H1 (cell line): ENCODE results near the gene TRAK1. TPM values are rescaled to one million over a fixed set of nuclear protein-coding genes. Genes with fewer than 3 reads are reported as not detected.

Source experiments
- CTCF ChIA-PET: fragments of 300-600 bp; sonication (Branson Sonifier 250); formaldehyde crosslinking; loops from one replicate; lab custom pipeline; 2021; ENCODE audit not compliant: partially characterized antibody; lab: Charles Lee
- POLR2A ChIA-PET: fragments of 300-600 bp; sonication (Branson Sonifier 250); formaldehyde crosslinking; loops from one replicate; lab custom pipeline; 2021; ENCODE audit warnings: inconsistent platforms; ENCODE audit not compliant: partially characterized antibody; lab: Charles Lee
- DNase-seq, 2 experiments: peaks; one replicate each; pipeline versions ENCODE4 v3.0.0 to v3.0.0-alpha.2; 2010 to 2022; ENCODE audit warnings: low spot score in 2 of 2, low read depth in 1 of 2, mixed read lengths in 1 of 2
- FAIRE-seq: peaks from 2 replicates; lab custom pipeline; 2011; peaks lifted over from hg19 to GRCh38; lab: Jason Lieb, UNC
- H2AFZ ChIP-seq: 2 replicates; pipeline ENCODE4 v1.8.1; 2012; ENCODE audit warnings: low read length, inconsistent platforms
- H2AK5ac ChIP-seq: 2 replicates; pipeline ENCODE4 v1.6.1; 2013; ENCODE audit warnings: low read depth, low read length
- H2BK120ac ChIP-seq: replicated peaks from 2 replicates; pipeline ENCODE3; 2013; ENCODE audit warnings: low read depth, low read length, inconsistent platforms
- H2BK12ac ChIP-seq: 2 replicates; pipeline ENCODE4 v1.6.1; 2013; ENCODE audit warnings: low read depth, low read length
- H2BK15ac ChIP-seq: 2 replicates; pipeline ENCODE4 v1.6.1; 2013; ENCODE audit warnings: low read length
- H2BK20ac ChIP-seq: 2 replicates; pipeline ENCODE4 v1.6.1; 2013; ENCODE audit warnings: low read length
- H2BK5ac ChIP-seq: 2 replicates; pipeline ENCODE4 v1.6.1; 2013; ENCODE audit warnings: low read depth, low read length
- H3K14ac ChIP-seq: 2 replicates; pipeline ENCODE4 v1.6.1; 2013; ENCODE audit warnings: inconsistent platforms; ENCODE audit not compliant: insufficient read length
- H3K18ac ChIP-seq: 2 replicates; pipeline ENCODE4 v1.6.1; 2013; ENCODE audit warnings: low read length; ENCODE audit errors: extremely low read depth
- H3K23ac ChIP-seq: 2 replicates; pipeline ENCODE4 v1.6.1; 2013; ENCODE audit warnings: inconsistent platforms; ENCODE audit not compliant: insufficient read length
- H3K23me2 ChIP-seq: 2 replicates; pipeline ENCODE4 v1.6.1; 2013; ENCODE audit warnings: low read depth, low read length
- H3K27ac ChIP-seq: 2 replicates; pipeline ENCODE4 v1.6.1; 2011; ENCODE audit warnings: low read depth, low read length, inconsistent platforms
- H3K27me3 ChIP-seq, 4 experiments: replicated peaks in 1 of 4; 1 replicate in 1 of 4; 2 replicates in 3 of 4; pipeline versions ENCODE4 v1.6.1 to v1.8.1; 2011 to 2013; ENCODE audit warnings: low read length in 3 of 4, mild to moderate bottlenecking in 3 of 4, inconsistent platforms in 2 of 4, mixed read lengths in 2 of 4, moderate library complexity in 1 of 4; ENCODE audit not compliant: control insufficient read depth in 3 of 4, insufficient read depth in 3 of 4; ENCODE audit errors: extremely low read depth in 1 of 4
- H3K36me3 ChIP-seq, 4 experiments: 2 replicates each; pipeline versions ENCODE4 v1.6.1 to v1.8.1; 2011 to 2013; ENCODE audit warnings: mild to moderate bottlenecking in 4 of 4, low read length in 3 of 4, moderate library complexity in 2 of 4, control low read depth in 1 of 4, inconsistent platforms in 1 of 4; ENCODE audit not compliant: insufficient read depth in 4 of 4, control insufficient read depth in 2 of 4
- H3K4ac ChIP-seq: replicated peaks from 2 replicates; pipeline ENCODE3; 2013; ENCODE audit warnings: low read length, low read depth, mixed read lengths, inconsistent platforms; ENCODE audit not compliant: insufficient read length
- H3K4me1 ChIP-seq, 4 experiments: replicated peaks in 1 of 4; 1 replicate in 1 of 4; 2 replicates in 3 of 4; pipeline versions ENCODE4 v1.6.1 to v1.8.1; 2011 to 2013; ENCODE audit warnings: low read length in 3 of 4, inconsistent platforms in 2 of 4, mixed read lengths in 1 of 4; ENCODE audit not compliant: insufficient read depth in 4 of 4, control insufficient read depth in 3 of 4
- H3K4me2 ChIP-seq, 2 experiments: 2 replicates each; pipeline versions ENCODE4 v1.6.1 to v1.8.1; 2011 to 2013; ENCODE audit warnings: low read depth in 2 of 2, low read length in 2 of 2, control low read depth in 1 of 2, inconsistent platforms in 1 of 2, mild to moderate bottlenecking in 1 of 2; ENCODE audit not compliant: insufficient read depth in 1 of 2
- H3K4me3 ChIP-seq, 4 experiments: fragments of 200-600, 300-600 bp in 1 of 4; sonication (generic), shearing (Covaris generic), sonication (Bioruptor Twin) in 1 of 4; 2 replicates each; pipeline versions ENCODE4 v1.5.1 to v1.8.1; 2011 to 2016; ENCODE audit warnings: low read length in 4 of 4, low read depth in 3 of 4, control low read depth in 2 of 4, inconsistent platforms in 2 of 4, mild to moderate bottlenecking in 2 of 4, mixed read lengths in 1 of 4, moderate library complexity in 1 of 4; ENCODE audit not compliant: insufficient read depth in 2 of 4; ENCODE audit errors: extremely low read depth in 1 of 4
- H3K56ac ChIP-seq: replicated peaks from 2 replicates; pipeline ENCODE3; 2013; ENCODE audit warnings: low read depth, mild to moderate bottlenecking, mixed read lengths, low read length, inconsistent platforms; ENCODE audit not compliant: insufficient read length
- H3K79me1 ChIP-seq: 2 replicates; pipeline ENCODE4 v1.6.1; 2013; ENCODE audit warnings: low read depth, low read length, control low read depth
- H3K79me2 ChIP-seq, 2 experiments: 2 replicates each; pipeline versions ENCODE4 v1.6.1 to v1.8.1; 2012 to 2013; ENCODE audit warnings: low read length in 2 of 2, mild to moderate bottlenecking in 2 of 2, inconsistent platforms in 1 of 2; ENCODE audit not compliant: insufficient read depth in 2 of 2, control insufficient read depth in 1 of 2
- H3K9ac ChIP-seq, 4 experiments: replicated peaks in 1 of 4; 1 replicate in 1 of 4; 2 replicates in 3 of 4; pipeline versions ENCODE4 v1.6.1 to v1.8.1; 2011 to 2013; ENCODE audit warnings: low read depth in 3 of 4, low read length in 3 of 4, control low read depth in 2 of 4, mild to moderate bottlenecking in 2 of 4, moderate library complexity in 2 of 4, inconsistent platforms in 1 of 4; ENCODE audit errors: extremely low read depth in 1 of 4
- H3K9me3 ChIP-seq, 2 experiments: 2 replicates each; pipeline versions ENCODE4 v1.6.1 to v1.8.1; 2012 to 2013; ENCODE audit warnings: mild to moderate bottlenecking in 2 of 2, moderate library complexity in 2 of 2, control low read depth in 1 of 2, inconsistent platforms in 1 of 2, low read depth in 1 of 2, low read length in 1 of 2, mixed read lengths in 1 of 2; ENCODE audit not compliant: insufficient read depth in 2 of 2
- H4K20me1 ChIP-seq, 2 experiments: replicated peaks in 1 of 2; 2 replicates each; pipeline versions ENCODE3 to v1.8.1; 2011 to 2013; ENCODE audit warnings: inconsistent platforms in 2 of 2, low read length in 2 of 2, mild to moderate bottlenecking in 1 of 2; ENCODE audit not compliant: insufficient read depth in 2 of 2, control insufficient read depth in 1 of 2
- H4K5ac ChIP-seq: 2 replicates; pipeline ENCODE4 v1.6.1; 2013; ENCODE audit warnings: low read length, low read depth, mixed read lengths, inconsistent platforms; ENCODE audit not compliant: insufficient read length
- H4K8ac ChIP-seq: 2 replicates; pipeline ENCODE4 v1.8.0; 2013; ENCODE audit warnings: mild to moderate bottlenecking, moderate library complexity, low read length, inconsistent platforms; ENCODE audit not compliant: insufficient read depth; ENCODE audit errors: extremely low read depth
- H4K91ac ChIP-seq: replicated peaks from 2 replicates; pipeline ENCODE3; 2013; ENCODE audit warnings: low read length, mixed read lengths, inconsistent platforms; ENCODE audit not compliant: insufficient read length
- ATF2 ChIP-seq: IDR thresholded peaks from 2 replicates; pipeline ENCODE4 v1.6.1; 2012; ENCODE audit warnings: low read length, inconsistent platforms
- CBX5 ChIP-seq: fragments of 300-800, 300-1000 bp; sonication (generic); IDR thresholded peaks from 2 replicates; pipeline ENCODE4 v1.7.1; 2016; ENCODE audit warnings: antibody characterized with exemption, low read length, low read depth
- RXRA ChIP-seq: IDR thresholded peaks from 2 replicates; pipeline ENCODE4 v1.6.1; 2011; ENCODE audit warnings: low read depth, mild to moderate bottlenecking, low read length, moderate library complexity; ENCODE audit not compliant: insufficient read depth
- TBP ChIP-seq: IDR thresholded peaks from 2 replicates; pipeline ENCODE4 v1.6.1; 2011; ENCODE audit warnings: low read depth, low read length, improper control_type of control experiment
- USF2 ChIP-seq: IDR thresholded peaks from 2 replicates; pipeline ENCODE4 v1.6.1; 2011; ENCODE audit warnings: low read length, improper control_type of control experiment
- WGBS, 2 experiments: shearing (Covaris generic) in 1 of 2; methylation state at CpG; one replicate each; pipeline versions ENCODE4 v1.1.6 to v1.1.7; 2013 to 2015; ENCODE audit warnings: low lambda C conversion rate in 2 of 2, mixed read lengths in 2 of 2, inconsistent platforms in 1 of 2, low coverage in 1 of 2, missing lambda C conversion rate in 1 of 2; ENCODE audit not compliant: insufficient replicate concordance in 2 of 2, insufficient coverage in 1 of 2, insufficient read length in 1 of 2; ENCODE audit errors: extremely low coverage in 1 of 2, missing lambda C conversion rate in 1 of 2; 5-methylcytosine and 5-hydroxymethylcytosine counted together
- polyA plus RNA-seq, 7 experiments: library from polyadenylated mRNA; depleted of rRNA in 3 of 7; stranded (reverse) in 5 of 7; unstranded in 2 of 7; fragments of >200 nt in 5 of 7; fragments of 200-250 nt in 2 of 7; gene quantifications; 1 replicate in 5 of 7; 2 replicates in 1 of 7; 4 replicates in 1 of 7; pipeline versions ENCODE4 v1.2.1 to v1.2.3, GENCODE V29; 2011 to 2013; ENCODE audit warnings: missing spikeins in 2 of 7, mixed read lengths in 2 of 7
- total RNA-seq: library from RNA; stranded (reverse); fragmentation: NEBNext Ultra II Directional; extraction: Animal tissue kit (Norgen Biotek cat#: 25700); gene quantifications from 2 replicates; pipeline ENCODE4 v1.2.1, GENCODE V29; 2021

TRAK1 gene
- total and polyA plus RNA-seq, 2 of the 8 experiments (the other 6 are each of a cell fraction or from before 2014, with no cell fraction given), result 21.3 to 32.7 TPM

GRCh38 chr3:42191443-42191747 lies 100.2 kb downstream of the TRAK1 start:
- no peak overlapping the region for H2BK20ac ChIP-seq
- no peak overlapping the region for H3K56ac ChIP-seq
- peaks cover 0 to 18% (median 6%) of the 10 kb centered on the region in 4 experiments; a peak in 5 of 8 replicates for H3K36me3 ChIP-seq
- no peaks in the 10 kb centered on the region for H3K23me2 ChIP-seq
- H4K91ac ChIP-seq, result no peak overlapping the region
- FAIRE-seq (no peak), DNase-seq (no peak)
- H3K4me2 ChIP-seq, result no peak overlapping the region
- H2AFZ ChIP-seq, result no peak overlapping the region
- no peak overlapping the region for H3K9ac ChIP-seq
- H3K79me1 ChIP-seq, result no peaks in the 10 kb centered on the region; the same call in 1 of the 2 replicates
- H4K8ac ChIP-seq, result peak overlapping the region; percentile 57; the same call in 1 of the 2 replicates
- H3K14ac ChIP-seq, result no peak overlapping the region
- H4K5ac ChIP-seq, result no peak overlapping the region
- H4K20me1 ChIP-seq, result peaks cover 0 to 3% of the 10 kb centered on the region in 2 experiments
- no peak overlapping the region for H2BK15ac ChIP-seq
- ChIA-PET CTCF (interaction anchor here (0.6 to 10.8 kb wide), 48 partner anchors 9 to 1498 kb away, joined by 3 to 249 read pairs (median 5); no protein-coding TSS in a partner anchor), POLR2A (no interaction called here)
- no peak overlapping the region for H3K4me3 ChIP-seq
- no peak overlapping the region for H2BK12ac ChIP-seq
- H2BK120ac ChIP-seq, result no peak overlapping the region
- no peaks in the 10 kb centered on the region for H3K79me2 ChIP-seq
- H2BK5ac ChIP-seq, result no peak overlapping the region
- no peak overlapping the region for H3K23ac ChIP-seq
- H3K4ac ChIP-seq, result no peak overlapping the region
- H2AK5ac ChIP-seq, result no peak overlapping the region
- no peaks in the 10 kb centered on the region for H3K27me3 ChIP-seq
- no peaks in the 10 kb centered on the region for H3K9me3 ChIP-seq
- peaks cover 0 to 3% (median 0%) of the 10 kb centered on the region in 4 experiments; a peak in 3 of 7 replicates for H3K4me1 ChIP-seq
- 92% methylated on average over 4 of the region's 4 CpGs; no CpG with 5 or more reads in 1 of the 2 experiments for WGBS, 2 experiments
- H3K27ac ChIP-seq, result 0 out of 2 replicates have a peak overlapping the region, but pooled peaks have one; percentile 22
- no peak overlapping the region for H3K18ac ChIP-seq
- no peak for TF ChIP-seq USF2
- no peak for TF ChIP-seq ATF2
- TF ChIP-seq RXRA, result no peak
- TF ChIP-seq TBP, result no peak
- no peak for TF ChIP-seq CBX5
